Measurements from ENCODE around the gene FAM83F. TPM values are rescaled to one million over a fixed set of nuclear protein-coding genes. Genes with fewer than 3 reads are reported as not detected.

FAM83F gene
- total RNA-seq, 6 experiments from 2014 or later: not detected

GRCh38 chr22:40002935-40003715, 8.4 kb downstream of the FAM83F start:
- H3K4me1 Mint-ChIP-seq (ENCODE audit: low read depth): peaks cover 25% of the 10 kb centered on the region
- H3K27ac Mint-ChIP-seq: no peak overlapping the region

DNA sequence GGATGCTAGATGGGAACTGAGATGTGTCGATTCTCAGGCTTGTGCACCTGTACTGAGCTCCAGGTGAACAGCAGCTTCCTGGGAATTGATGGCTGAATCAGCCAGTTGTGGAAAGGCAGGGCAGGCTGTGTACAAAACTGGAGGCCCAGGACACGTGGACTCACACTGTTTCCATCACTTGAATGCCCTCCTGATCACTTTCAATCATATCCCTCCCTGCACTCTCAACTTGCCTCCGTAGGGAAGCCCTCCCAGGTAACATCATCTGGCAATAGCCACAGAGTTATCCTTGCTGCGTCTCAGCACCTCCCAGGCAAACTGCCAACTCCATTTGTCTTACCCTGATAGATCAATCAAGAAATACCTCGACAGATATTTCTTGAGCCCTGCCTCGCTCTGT, 10.1 kb downstream of the FAM83F start:
- TF ChIP-seq CTCF (IDR thresholded peaks at IDR 0.05): no peak

More at GRCh38 chr22:40002935-40003715, 8.4 kb downstream of the FAM83F start:
- Mint-ChIP-seq H3K36me3 (ENCODE audit: low read depth) (no peaks in the 10 kb centered on the region), H3K27me3 (ENCODE audit: insufficient read depth) (peaks cover 38% of the 10 kb centered on the region), H3K4me3 (no peak overlapping the region), H3K9me3 (no peaks in the 10 kb centered on the region)
- no peak for DNase-seq
- TF ChIP-seq CTCF (IDR thresholded peaks at IDR 0.05): no peak

DNA sequence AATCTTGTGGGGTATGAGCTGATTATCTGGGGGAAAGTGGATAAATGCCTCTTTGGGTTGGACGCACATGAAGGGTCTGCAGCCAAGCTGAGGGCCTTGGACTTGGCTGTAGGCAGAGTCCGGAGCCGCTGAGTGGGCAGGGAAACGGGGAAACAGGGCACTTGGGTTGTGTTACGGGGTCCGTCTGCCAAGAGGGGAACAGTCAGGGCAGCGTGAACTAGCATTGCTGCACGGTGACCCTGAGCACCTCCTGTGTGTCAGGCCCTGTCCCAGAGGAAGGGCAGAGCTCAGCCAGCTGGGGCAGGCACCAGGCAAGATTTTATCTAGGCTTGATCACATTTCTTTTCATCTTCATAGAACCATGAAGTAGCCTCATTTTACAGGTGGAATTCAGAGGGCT, 11.9 kb downstream of the FAM83F start:
- no peak for TF ChIP-seq CTCF (IDR thresholded peaks at IDR 0.05)
- Mint-ChIP-seq H3K27me3 (ENCODE audit: insufficient read depth) (peaks cover 32% of the 10 kb centered on the region), H3K4me3 (no peak overlapping the region), H3K9me3 (no peaks in the 10 kb centered on the region), H3K4me1 (ENCODE audit: low read depth) (peaks cover 8% of the 10 kb centered on the region), H3K36me3 (ENCODE audit: low read depth) (no peaks in the 10 kb centered on the region), H3K27ac (no peak overlapping the region)
- DNase-seq: no peak

More for the DNA sequence above, 10.1 kb downstream of the FAM83F start:
- peaks cover 14% of the 10 kb centered on the region for H3K4me1 Mint-ChIP-seq (ENCODE audit: low read depth)
- DNase-seq: no peak
- peaks cover 34% of the 10 kb centered on the region for H3K27me3 Mint-ChIP-seq (ENCODE audit: insufficient read depth)
- H3K4me3 Mint-ChIP-seq: no peak overlapping the region
- H3K27ac Mint-ChIP-seq: no peak overlapping the region
- H3K9me3 Mint-ChIP-seq: no peaks in the 10 kb centered on the region
- no peaks in the 10 kb centered on the region for H3K36me3 Mint-ChIP-seq (ENCODE audit: low read depth)

DNA sequence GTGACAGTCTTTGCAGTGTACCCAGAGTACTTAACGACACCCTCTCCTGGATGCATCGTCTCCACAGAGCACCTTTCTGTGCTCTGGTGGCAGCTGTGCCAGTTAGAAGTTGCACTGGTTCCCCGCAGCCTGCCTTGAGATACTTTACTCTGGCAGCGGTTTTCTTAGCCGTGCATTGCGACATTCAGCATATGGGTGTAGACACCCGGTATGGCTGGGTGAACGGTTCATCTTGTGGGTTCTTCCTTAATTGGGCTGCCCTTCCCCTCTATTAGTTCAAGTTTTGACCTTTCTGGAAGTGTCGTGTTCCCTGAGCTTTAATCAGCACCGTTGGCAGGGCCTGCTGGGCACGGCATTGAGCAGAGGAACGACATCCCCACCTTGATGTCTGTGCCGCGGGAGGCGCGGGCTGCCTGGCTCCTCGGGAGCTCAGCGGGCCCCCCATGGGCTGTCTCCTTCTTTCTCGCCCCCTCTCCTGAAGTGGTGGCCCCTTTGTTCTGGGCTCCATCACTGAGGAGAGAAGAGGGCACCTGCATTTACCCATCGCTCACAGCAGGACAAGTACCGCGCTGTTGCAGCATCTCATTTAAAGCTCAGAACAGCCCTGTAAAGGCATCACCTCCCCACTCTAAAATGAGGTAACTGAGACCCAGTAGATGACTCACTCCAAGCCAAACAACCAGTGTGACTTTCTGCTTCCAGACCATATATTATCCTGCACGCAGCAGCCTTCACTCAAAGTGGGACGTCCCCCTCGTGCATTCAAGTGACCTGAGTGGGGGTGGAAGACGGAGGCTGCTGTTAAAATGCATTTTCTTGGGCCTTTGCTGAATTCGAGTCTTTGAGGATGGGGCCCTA, 13.3 kb downstream of the FAM83F start:
- H3K36me3 Mint-ChIP-seq (ENCODE audit: low read depth): no peaks in the 10 kb centered on the region
- no peaks in the 10 kb centered on the region; the same call in 1 of the 2 replicates for H3K4me1 Mint-ChIP-seq (ENCODE audit: low read depth)
- no peak overlapping the region for H3K27ac Mint-ChIP-seq
- H3K27me3 Mint-ChIP-seq (ENCODE audit: insufficient read depth): peaks cover 24% of the 10 kb centered on the region
- H3K4me3 Mint-ChIP-seq: no peak overlapping the region
- H3K9me3 Mint-ChIP-seq: no peaks in the 10 kb centered on the region
- no peak for TF ChIP-seq CTCF (IDR thresholded peaks at IDR 0.05)
- DNase-seq: no peak

DNA sequence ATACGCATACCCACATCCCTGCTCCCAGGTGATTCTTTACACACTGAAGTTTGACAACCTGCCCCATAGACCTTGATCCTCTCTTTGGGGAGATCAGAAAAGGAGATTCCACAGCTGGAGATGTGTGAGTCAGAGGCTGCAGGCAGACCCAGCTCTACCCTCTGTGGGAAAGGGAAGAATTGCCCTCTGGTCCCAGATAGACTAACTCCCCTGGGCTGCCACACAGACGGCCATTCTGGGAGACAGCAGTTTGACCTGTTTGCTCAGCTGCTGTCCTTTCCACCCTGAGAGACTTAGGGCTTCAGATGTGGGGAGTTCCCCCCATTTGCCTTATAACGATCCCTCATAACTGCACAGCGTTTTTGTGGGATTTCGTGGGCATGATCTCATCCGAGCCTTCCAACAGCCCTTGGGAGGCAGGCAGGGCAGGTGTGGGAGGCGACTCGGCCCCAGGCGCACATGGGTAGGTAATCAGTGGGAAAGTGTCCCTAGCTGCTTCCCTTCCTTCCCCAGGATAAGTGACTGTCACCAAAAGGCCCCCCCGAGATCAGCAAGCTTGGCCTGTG, 14.1 kb downstream of the FAM83F start:
- Mint-ChIP-seq H3K27ac (no peak overlapping the region), H3K4me1 (ENCODE audit: low read depth) (no peaks in the 10 kb centered on the region; the same call in 1 of the 2 replicates), H3K36me3 (ENCODE audit: low read depth) (no peaks in the 10 kb centered on the region), H3K4me3 (no peak overlapping the region), H3K27me3 (ENCODE audit: insufficient read depth) (peaks cover 24% of the 10 kb centered on the region), H3K9me3 (no peaks in the 10 kb centered on the region)
- DNase-seq: no peak
- TF ChIP-seq CTCF (IDR thresholded peaks at IDR 0.05): no peak

Data from HFFc6 (cell line).